Liver (tissue), 9 donors: ENCODE data around the gene TECTB. TPM values are rescaled to one million over a fixed set of nuclear protein-coding genes. Genes with fewer than 3 reads are reported as not detected.

Experiments used
- DNase-seq: peaks from one replicate; pipeline ENCODE4 v3.0.0-alpha.2; 2017; ENCODE audit warnings: low spot score
- H3K27ac ChIP-seq, 2 donors: one replicate each; pipeline ENCODE4 v1.7.0; 2013; ENCODE audit warnings: inconsistent platforms in 2 of 2, low read length in 2 of 2, control low read depth in 1 of 2, low read depth in 1 of 2, mild to moderate bottlenecking in 1 of 2
- H3K27me3 ChIP-seq, 4 donors: one replicate each; pipeline versions ENCODE4 v1.6.1 to v1.7.0; 2013; ENCODE audit warnings: low read length in 3 of 4, inconsistent platforms in 1 of 4, mild to moderate bottlenecking in 1 of 4, moderate library complexity in 1 of 4; ENCODE audit not compliant: control insufficient read depth in 4 of 4, insufficient read depth in 4 of 4
- H3K36me3 ChIP-seq, 4 donors: one replicate each; pipeline versions ENCODE4 v1.6.1 to v1.7.0; 2013; ENCODE audit warnings: low read length in 3 of 4, mild to moderate bottlenecking in 3 of 4, low read depth in 1 of 4, moderate library complexity in 1 of 4; ENCODE audit not compliant: control insufficient read depth in 4 of 4, insufficient read depth in 3 of 4
- H3K4me1 ChIP-seq, 4 donors: one replicate each; pipeline versions ENCODE4 v1.6.1 to v1.7.0; 2013; ENCODE audit warnings: low read length in 3 of 4, mild to moderate bottlenecking in 3 of 4, moderate library complexity in 1 of 4; ENCODE audit not compliant: control insufficient read depth in 4 of 4, insufficient read depth in 4 of 4
- H3K4me3 ChIP-seq, 3 donors: one replicate each; pipeline versions ENCODE4 v1.6.1 to v1.7.0; 2013; ENCODE audit warnings: low read length in 3 of 3, control low read depth in 1 of 3, low read depth in 1 of 3, mild to moderate bottlenecking in 1 of 3
- H3K9ac ChIP-seq, 2 donors: one replicate each; pipeline ENCODE4 v1.7.0; 2013; ENCODE audit warnings: low read length in 2 of 2, mild to moderate bottlenecking in 2 of 2, moderate library complexity in 2 of 2, control low read depth in 1 of 2, low read depth in 1 of 2
- H3K9me3 ChIP-seq, 4 donors: one replicate each; pipeline versions ENCODE4 v1.6.1 to v1.7.0; 2013; ENCODE audit warnings: low read length in 3 of 4; ENCODE audit not compliant: control insufficient read depth in 4 of 4
- ATF3 ChIP-seq: IDR thresholded peaks from 2 replicates; pipeline ENCODE4 v1.6.1; 2016; ENCODE audit warnings: antibody characterized with exemption
- EGR1 ChIP-seq, 2 donors: IDR thresholded peaks; 2 replicates each; pipeline ENCODE4 v1.6.1; 2016 to 2018; ENCODE audit warnings: antibody characterized with exemption in 2 of 2, low read depth in 2 of 2
- FOXA1 ChIP-seq: IDR thresholded peaks from 2 replicates; pipeline ENCODE4 v1.6.1; 2016; ENCODE audit warnings: antibody characterized with exemption
- FOXA2 ChIP-seq: IDR thresholded peaks from 2 replicates; pipeline ENCODE4 v1.6.1; 2016; ENCODE audit warnings: antibody characterized with exemption
- GABPA ChIP-seq, 2 donors: IDR thresholded peaks in 1 of 2; conservative IDR thresholded peaks in 1 of 2; 2 replicates each; pipeline ENCODE4 v1.6.1; 2016; ENCODE audit warnings: antibody characterized with exemption in 2 of 2, mild to moderate bottlenecking in 1 of 2, moderate library complexity in 1 of 2
- HNF4A ChIP-seq, 2 donors: conservative IDR thresholded peaks; 2 replicates each; pipeline ENCODE4 v1.6.1; 2016; ENCODE audit warnings: antibody characterized with exemption in 2 of 2, mild to moderate bottlenecking in 2 of 2
- HNF4G ChIP-seq: IDR thresholded peaks from 2 replicates; pipeline ENCODE4 v1.6.1; 2016; ENCODE audit warnings: antibody characterized with exemption
- JUND ChIP-seq, 2 donors: IDR thresholded peaks; 2 replicates each; pipeline ENCODE4 v1.6.1; 2016; ENCODE audit warnings: antibody characterized with exemption in 2 of 2
- NR2F2 ChIP-seq: IDR thresholded peaks from 2 replicates; pipeline ENCODE4 v1.6.1; 2016; ENCODE audit warnings: antibody characterized with exemption
- RAD21 ChIP-seq, 2 donors: IDR thresholded peaks; 2 replicates each; pipeline ENCODE4 v1.6.1; 2016; ENCODE audit warnings: antibody characterized with exemption in 2 of 2, mild to moderate bottlenecking in 2 of 2
- REST ChIP-seq: IDR thresholded peaks from 2 replicates; pipeline ENCODE4 v1.6.1; 2016; ENCODE audit warnings: antibody characterized with exemption, mild to moderate bottlenecking
- RXRA ChIP-seq, 2 donors: IDR thresholded peaks; 2 replicates each; pipeline ENCODE4 v1.6.1; 2017 to 2018; ENCODE audit warnings: antibody characterized with exemption in 2 of 2, mild to moderate bottlenecking in 1 of 2
- SP1 ChIP-seq: IDR thresholded peaks from 2 replicates; pipeline ENCODE4 v1.6.1; 2018; ENCODE audit warnings: antibody characterized with exemption, mild to moderate bottlenecking
- TAF1 ChIP-seq: conservative IDR thresholded peaks from 2 replicates; pipeline ENCODE4 v1.6.1; 2016; ENCODE audit warnings: antibody characterized with exemption, mild to moderate bottlenecking
- YY1 ChIP-seq: IDR thresholded peaks from 2 replicates; pipeline ENCODE4 v1.6.1; 2016; ENCODE audit warnings: antibody characterized with exemption, mild to moderate bottlenecking
- ZBTB33 ChIP-seq: IDR thresholded peaks from 2 replicates; pipeline ENCODE4 v1.6.1; 2016; ENCODE audit warnings: antibody characterized with exemption
- WGBS: extraction: QIAGEN DNeasy Blood & Tissue Kit; methylation state at CpG from one replicate; pipeline ENCODE4 v1.1.7; 2013; 5-methylcytosine and 5-hydroxymethylcytosine counted together
- polyA plus RNA-seq, 2 donors: library from polyadenylated mRNA; stranded (reverse) in 1 of 2; unstranded in 1 of 2; fragments of 200-250 nt in 1 of 2; fragments of >200 nt in 1 of 2; fragmentation: Nextera tagmentation in 1 of 2; extraction: Ambion mirVana in 1 of 2; gene quantifications; one replicate each; pipeline versions ENCODE4 v1.2.1 to v1.2.3, GENCODE V29; 2013 to 2015
- total RNA-seq, 2 donors: library from RNA; depleted of rRNA; stranded (reverse); fragments of >200 nt; gene quantifications; one replicate each; pipeline ENCODE4 v1.2.3, GENCODE V29; 2014
- TF ChIP-seq, protein P1 (sequence below): fragments of 150-350 bp; IDR thresholded peaks from 2 replicates; pipeline ENCODE4 v1.5.1; 2017; ENCODE audit warnings: improper control_type of control experiment, low read depth, low read length; ENCODE audit not compliant: missing input control
- TF ChIP-seq, protein P2 (sequence below): IDR thresholded peaks from 2 replicates; pipeline ENCODE4 v1.6.1; 2016; ENCODE audit warnings: antibody characterized with exemption
- donor health status: healthy.
- donor health status: healthy.
- donor health status: healthy.
- donor health status: healthy.
- donor health status: healthy.

Gene TECTB
- total and polyA plus RNA-seq, 4 donors, result 0.05 to 0.44 (median 0.08) TPM

DNA sequence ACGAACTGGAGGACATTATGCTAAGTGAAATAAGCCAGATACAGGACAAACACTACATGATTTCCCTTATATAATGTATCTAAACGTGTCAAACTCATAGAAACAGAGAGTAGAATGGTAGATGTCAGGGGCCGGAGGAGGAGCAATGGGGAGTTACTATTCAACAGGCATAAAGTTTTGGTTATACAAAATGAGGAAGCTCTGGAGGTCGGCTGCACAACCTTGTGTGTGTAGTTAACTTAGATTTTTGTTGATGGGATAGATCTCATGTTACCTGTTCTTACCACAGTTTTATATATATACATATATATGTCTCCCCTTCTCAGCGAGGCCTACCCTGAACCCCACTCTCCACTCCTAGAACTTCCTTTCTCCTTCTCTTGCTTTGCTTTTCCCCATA, 22.4 kb upstream of the TECTB start:
- Histone ChIP-seq H3K9ac (peak overlapping the region in 1 of 2 donors; percentile 60), H3K9me3 (no peaks in the 10 kb centered on the region), H3K36me3 (no peaks in the 10 kb centered on the region), H3K27me3 (no peaks in the 10 kb centered on the region), H3K27ac (peak overlapping the region; percentile 71 to 74), H3K4me3 (no peak overlapping the region), H3K4me1 (peaks cover 7 to 32% (median 15%) of the 10 kb centered on the region in 4 donors)
- DNase-seq, result no peak
- 84% methylated on average over 5 of the region's 5 CpGs for WGBS
- no peak for TF ChIP-seq RXRA (IDR thresholded peaks at IDR 0.05)
- TF ChIP-seq JUND (IDR thresholded peaks at IDR 0.05), result no peak
- TF ChIP-seq, protein P1, sequence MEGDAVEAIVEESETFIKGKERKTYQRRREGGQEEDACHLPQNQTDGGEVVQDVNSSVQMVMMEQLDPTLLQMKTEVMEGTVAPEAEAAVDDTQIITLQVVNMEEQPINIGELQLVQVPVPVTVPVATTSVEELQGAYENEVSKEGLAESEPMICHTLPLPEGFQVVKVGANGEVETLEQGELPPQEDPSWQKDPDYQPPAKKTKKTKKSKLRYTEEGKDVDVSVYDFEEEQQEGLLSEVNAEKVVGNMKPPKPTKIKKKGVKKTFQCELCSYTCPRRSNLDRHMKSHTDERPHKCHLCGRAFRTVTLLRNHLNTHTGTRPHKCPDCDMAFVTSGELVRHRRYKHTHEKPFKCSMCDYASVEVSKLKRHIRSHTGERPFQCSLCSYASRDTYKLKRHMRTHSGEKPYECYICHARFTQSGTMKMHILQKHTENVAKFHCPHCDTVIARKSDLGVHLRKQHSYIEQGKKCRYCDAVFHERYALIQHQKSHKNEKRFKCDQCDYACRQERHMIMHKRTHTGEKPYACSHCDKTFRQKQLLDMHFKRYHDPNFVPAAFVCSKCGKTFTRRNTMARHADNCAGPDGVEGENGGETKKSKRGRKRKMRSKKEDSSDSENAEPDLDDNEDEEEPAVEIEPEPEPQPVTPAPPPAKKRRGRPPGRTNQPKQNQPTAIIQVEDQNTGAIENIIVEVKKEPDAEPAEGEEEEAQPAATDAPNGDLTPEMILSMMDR, result no peak
- TF ChIP-seq REST, result no peak
- TF ChIP-seq FOXA2, result no peak
- no peak for TF ChIP-seq ATF3
- no peak for TF ChIP-seq HNF4A (conservative IDR thresholded peaks at IDR 0.05)
- TF ChIP-seq EGR1 (IDR thresholded peaks at IDR 0.05; ENCODE audit: low read depth in 2 of 2), result no peak
- TF ChIP-seq GABPA (IDR thresholded peaks at IDR 0.05 in 1 of 2, conservative IDR thresholded peaks at IDR 0.05 in 1 of 2), result no peak
- TF ChIP-seq RAD21 (IDR thresholded peaks at IDR 0.05), result no peak

GRCh38 chr10:112261281-112261822, 21.8 kb upstream of the TECTB start:
- no peaks in the 10 kb centered on the region for H3K36me3 ChIP-seq
- no peaks in the 10 kb centered on the region for H3K9me3 ChIP-seq
- 31% methylated on average over 4 of the region's 4 CpGs for WGBS
- peak overlapping the region; percentile 71 to 74 for H3K27ac ChIP-seq
- H3K4me1 ChIP-seq, result peaks cover 7 to 37% (median 17%) of the 10 kb centered on the region in 4 donors
- DNase-seq, result no peak
- no peak overlapping the region for H3K4me3 ChIP-seq
- peak overlapping the region in 1 of 2 donors; percentile 60 for H3K9ac ChIP-seq
- H3K27me3 ChIP-seq, result no peaks in the 10 kb centered on the region
- TF ChIP-seq HNF4A (conservative IDR thresholded peaks at IDR 0.05) (peak; percentile 97 to 98), SP1 (peak; percentile 99), NR2F2 (peak; percentile 97), FOXA2 (peak; percentile 76), YY1 (peak; percentile 75), RAD21 (IDR thresholded peaks at IDR 0.05) (peak; percentile 69 to 72), FOXA1 (peak; percentile 34), EGR1 (IDR thresholded peaks at IDR 0.05; ENCODE audit: low read depth in 2 of 2) (peak; percentile 71 to 81), TAF1 (no peak), GABPA (IDR thresholded peaks at IDR 0.05 in 1 of 2, conservative IDR thresholded peaks at IDR 0.05 in 1 of 2) (no peak), ZBTB33 (peak; percentile 94), ATF3 (peak; percentile 90), JUND (IDR thresholded peaks at IDR 0.05) (peak; percentile 94 to 95), HNF4G (peak; percentile 95)
- TF ChIP-seq, protein P1, result no peak
- TF ChIP-seq, protein P2, sequence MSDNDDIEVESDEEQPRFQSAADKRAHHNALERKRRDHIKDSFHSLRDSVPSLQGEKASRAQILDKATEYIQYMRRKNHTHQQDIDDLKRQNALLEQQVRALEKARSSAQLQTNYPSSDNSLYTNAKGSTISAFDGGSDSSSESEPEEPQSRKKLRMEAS, result peak; percentile 83
